Thoracic aorta (tissue), 2 donors: ENCODE results near the gene GBP6. TPM values are rescaled to one million over a fixed set of nuclear protein-coding genes. Genes with fewer than 3 reads are reported as not detected.
"Not testable (repeated sequence)": the region's sequence is repeated elsewhere in the genome, so short reads cannot be mapped to it uniquely, and the experiment has no call there.

Experiments
- ATAC-seq: fragments of 150-250 bp; one replicate; pipeline ENCODE4 v1.8.0; 2017; ENCODE audit warnings: low read depth; ENCODE audit not compliant: insufficient number of reproducible peaks, low FRiP score
- DNase-seq: peaks from one replicate; pipeline ENCODE4 v3.0.0-alpha.2; 2020; ENCODE audit warnings: low spot score
- H3K27ac ChIP-seq, 2 donors: fragments of 200-600 bp; sonication (generic); 1 replicate in 1 of 2; 2 replicates in 1 of 2; pipeline ENCODE4 v1.5.1; 2016; ENCODE audit warnings: mild to moderate bottlenecking in 2 of 2, moderate library complexity in 2 of 2
- H3K27me3 ChIP-seq: fragments of 200-600 bp; sonication (generic); replicated peaks from 2 replicates; pipeline ENCODE4 v1.6.0; 2016; ENCODE audit warnings: mild to moderate bottlenecking; ENCODE audit not compliant: insufficient read depth
- H3K36me3 ChIP-seq: fragments of 200-600 bp; sonication (generic); one replicate; pipeline ENCODE4 v1.5.1; 2016
- H3K4me1 ChIP-seq, 2 donors: fragments of 200-600 bp; sonication (generic); 1 replicate in 1 of 2; 2 replicates in 1 of 2; pipeline versions ENCODE4 v1.5.1 to v1.6.0; 2016; ENCODE audit warnings: low read depth in 2 of 2, mild to moderate bottlenecking in 1 of 2; ENCODE audit not compliant: control insufficient read depth in 1 of 2
- H3K4me3 ChIP-seq: fragments of 200-600 bp; sonication (generic); 2 replicates; pipeline ENCODE4 v1.5.1; 2016; ENCODE audit warnings: mild to moderate bottlenecking
- H3K9me3 ChIP-seq: fragments of 200-600 bp; sonication (generic); 2 replicates; pipeline ENCODE4 v1.5.1; 2016
- CTCF ChIP-seq: fragments of 200-600 bp; sonication (generic); IDR thresholded peaks from one replicate; pipeline ENCODE4 v1.5.1; 2019; ENCODE audit warnings: antibody characterized with exemption
- total RNA-seq, 2 donors: library from RNA; depleted of rRNA; stranded (reverse); fragments of >200 nt; gene quantifications; one replicate each; pipeline versions ENCODE4 v1.1.0 to v1.2.3, GENCODE V29; 2016

GBP6 gene
- total RNA-seq, 2 donors from 2014 or later, result 0.27 TPM; not detected in 1

- ATAC-seq, result no peak
- no peak for DNase-seq
- H3K27me3 ChIP-seq, result no peaks in the 10 kb centered on the region
Measured at GRCh38 chr1:89405275-89405929, 41.5 kb downstream of the GBP6 start.

GRCh38 chr1:89407360-89407759 is 43.5 kb downstream of the GBP6 start:
- no peak for DNase-seq
- H3K9me3 ChIP-seq, result no peaks in the 10 kb centered on the region
- peaks cover 0 to 16% of the 10 kb centered on the region in 2 donors for H3K4me1 ChIP-seq
- peak overlapping the region in 1 of 2 donors; percentile 44 for H3K27ac ChIP-seq
- ATAC-seq, result no peak
- no peak for TF ChIP-seq CTCF
- peak overlapping the region; percentile 67 for H3K4me3 ChIP-seq
- H3K36me3 ChIP-seq, result no peaks in the 10 kb centered on the region
- H3K27me3 ChIP-seq, result no peaks in the 10 kb centered on the region

More at GRCh38 chr1:89405275-89405929, 41.5 kb downstream of the GBP6 start:
- H3K36me3 ChIP-seq, result no peaks in the 10 kb centered on the region
- TF ChIP-seq CTCF, result no peak
- no peak overlapping the region for H3K27ac ChIP-seq
- H3K4me1 ChIP-seq, result peaks cover 0 to 16% of the 10 kb centered on the region in 2 donors
- H3K9me3 ChIP-seq, result no peaks in the 10 kb centered on the region
- H3K4me3 ChIP-seq, result no peak overlapping the region

GRCh38 chr1:89407768-89408167 is 43.9 kb downstream of the GBP6 start:
- Histone ChIP-seq H3K27ac (peak overlapping the region in 1 of 2 donors; percentile 44), H3K4me1 (peaks cover 0 to 16% of the 10 kb centered on the region in 2 donors), H3K4me3 (peak overlapping the region; percentile 67)
- not testable (repeated sequence) for DNase-seq, H3K9me3 ChIP-seq, H3K27me3 ChIP-seq, ATAC-seq, H3K36me3 ChIP-seq

- Histone ChIP-seq H3K36me3 (no peaks in the 10 kb centered on the region), H3K27me3 (no peaks in the 10 kb centered on the region), H3K27ac (no peak overlapping the region), H3K9me3 (no peaks in the 10 kb centered on the region), H3K4me1 (no peaks in the 10 kb centered on the region), H3K4me3 (no peak overlapping the region)
- DNase-seq (no peak), ATAC-seq (no peak)
- TF ChIP-seq CTCF, result no peak
Measured at GRCh38 chr1:89425056-89425455, 61.2 kb downstream of the GBP6 start.

- H3K36me3 ChIP-seq, result no peaks in the 10 kb centered on the region
- no peak for ATAC-seq
Measured at GRCh38 chr1:89429062-89429461, 65.2 kb downstream of the GBP6 start.

GRCh38 chr1:89429681-89430080 is 65.8 kb downstream of the GBP6 start:
- not testable (repeated sequence) for H3K27ac ChIP-seq, H3K4me3 ChIP-seq, H3K4me1 ChIP-seq, H3K27me3 ChIP-seq, ATAC-seq, H3K9me3 ChIP-seq, DNase-seq, H3K36me3 ChIP-seq

More at GRCh38 chr1:89429062-89429461, 65.2 kb downstream of the GBP6 start:
- DNase-seq, result no peak
- H3K4me1 ChIP-seq, result no peaks in the 10 kb centered on the region
- TF ChIP-seq CTCF, result no peak
- no peak overlapping the region for H3K4me3 ChIP-seq
- H3K27ac ChIP-seq, result no peak overlapping the region
- no peaks in the 10 kb centered on the region for H3K27me3 ChIP-seq
- H3K9me3 ChIP-seq, result no peaks in the 10 kb centered on the region
